Smooth muscle cell (in vitro differentiated cells): ENCODE results near the gene MIA3. TPM values are rescaled to one million over a fixed set of nuclear protein-coding genes. Genes with fewer than 3 reads are reported as not detected.

Source experiments
- DNase-seq: peaks from one replicate; lab custom pipeline; 2025; ENCODE audit not compliant: unreplicated experiment; lab: John Stamatoyannopoulos, UW
- H2AFZ ChIP-seq: fragments of 200-600 bp; sonication (generic); 2 replicates; pipeline ENCODE4 v1.6.0; 2016; ENCODE audit warnings: antibody characterized with exemption, low read depth, mild to moderate bottlenecking
- H3F3A ChIP-seq: fragments of 200-600 bp; sonication (generic); 2 replicates; pipeline ENCODE4 v1.6.0; 2017; ENCODE audit warnings: antibody characterized with exemption, low read depth
- H3K27ac ChIP-seq: fragments of 200-600 bp; sonication (generic); 2 replicates; pipeline ENCODE4 v1.5.1; 2016; ENCODE audit warnings: low read depth, mild to moderate bottlenecking
- H3K27me3 ChIP-seq: fragments of 200-600 bp; sonication (generic); 2 replicates; pipeline ENCODE4 v1.6.1; 2016; ENCODE audit warnings: low read depth, mild to moderate bottlenecking
- H3K36me3 ChIP-seq: fragments of 200-600 bp; sonication (generic); 2 replicates; pipeline ENCODE4 v1.5.1; 2016; ENCODE audit warnings: low read depth
- H3K4me1 ChIP-seq: fragments of 200-600 bp; sonication (generic); 2 replicates; pipeline ENCODE4 v1.5.1; 2016; ENCODE audit warnings: low read depth
- H3K4me2 ChIP-seq: fragments of 200-600 bp; sonication (generic); 2 replicates; pipeline ENCODE4 v1.6.0; 2016; ENCODE audit warnings: mild to moderate bottlenecking
- H3K4me3 ChIP-seq: fragments of 200-600 bp; sonication (generic); 2 replicates; pipeline ENCODE4 v1.5.1; 2016; ENCODE audit warnings: mild to moderate bottlenecking
- H3K79me2 ChIP-seq: fragments of 200-600 bp; sonication (generic); 2 replicates; pipeline ENCODE4 v1.6.0; 2016; ENCODE audit warnings: low read depth, mild to moderate bottlenecking
- H3K9ac ChIP-seq: fragments of 200-600 bp; sonication (generic); 2 replicates; pipeline ENCODE4 v1.6.0; 2016; ENCODE audit warnings: low read depth
- H3K9me3 ChIP-seq: fragments of 200-600 bp; sonication (generic); replicated peaks from 2 replicates; pipeline ENCODE4 v1.5.1; 2016; ENCODE audit warnings: low read depth
- H4K20me1 ChIP-seq: fragments of 200-600 bp; sonication (generic); 2 replicates; pipeline ENCODE4 v1.6.0; 2016; ENCODE audit warnings: low read depth
- WGBS: methylation state at CpG from one replicate; pipeline ENCODE4 v1.1.7; 2016; ENCODE audit warnings: low lambda C conversion rate; 5-methylcytosine and 5-hydroxymethylcytosine counted together
- polyA plus RNA-seq: library from polyadenylated mRNA; unstranded; fragments of >200 nt; fragmentation: Nextera tagmentation; extraction: Ambion mirVana; gene quantifications from 2 replicates; pipeline ENCODE4 v1.2.1, GENCODE V29; 2016
- total RNA-seq: library from RNA; depleted of rRNA; stranded (reverse); fragments of >200 nt; gene quantifications from 2 replicates; pipeline ENCODE4 v1.2.3, GENCODE V29; 2014
- TF ChIP-seq, protein P1 (sequence below): fragments of 200-600 bp; sonication (generic); IDR thresholded peaks from 2 replicates; pipeline ENCODE4 v1.5.1; 2017; ENCODE audit warnings: borderline replicate concordance, mild to moderate bottlenecking, antibody characterized with exemption; ENCODE audit not compliant: insufficient read depth, poor library complexity, severe bottlenecking

MIA3 gene
- total and polyA plus RNA-seq, 2 experiments from 2014 or later: 56.8 to 64.0 TPM

DNA sequence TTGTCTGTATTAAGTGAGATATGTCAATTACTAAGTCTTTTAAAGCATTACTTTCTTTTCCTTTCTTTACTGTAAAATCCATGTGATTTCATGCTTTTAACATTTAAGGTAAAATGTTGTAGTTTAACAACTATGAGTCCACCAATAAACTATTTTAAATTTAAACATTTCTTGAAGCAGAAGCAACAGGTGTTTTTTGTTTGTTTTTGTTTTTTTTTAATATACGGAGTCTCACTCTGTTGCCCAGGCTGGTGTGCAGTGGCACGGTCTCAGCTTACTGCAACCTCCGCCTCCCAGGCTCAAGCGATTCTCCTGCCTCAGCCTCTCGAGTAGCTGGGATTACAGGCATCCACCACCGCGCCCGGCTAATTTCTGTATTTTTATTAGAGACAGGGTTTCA, 78.8 kb downstream of the MIA3 start:
- Histone ChIP-seq H3K79me2 (peaks cover 47% of the 10 kb centered on the region), H3K36me3 (peaks cover 16% of the 10 kb centered on the region), H3K9me3 (no peaks in the 10 kb centered on the region), H3K4me3 (no peak overlapping the region), H2AFZ (no peak overlapping the region), H3K4me2 (no peak overlapping the region), H3K4me1 (no peaks in the 10 kb centered on the region), H4K20me1 (peaks cover 41% of the 10 kb centered on the region), H3K27me3 (no peaks in the 10 kb centered on the region), H3K27ac (no peak overlapping the region), H3F3A (no peaks in the 10 kb centered on the region), H3K9ac (no peak overlapping the region)
- no peak for DNase-seq
- TF ChIP-seq, protein P1, sequence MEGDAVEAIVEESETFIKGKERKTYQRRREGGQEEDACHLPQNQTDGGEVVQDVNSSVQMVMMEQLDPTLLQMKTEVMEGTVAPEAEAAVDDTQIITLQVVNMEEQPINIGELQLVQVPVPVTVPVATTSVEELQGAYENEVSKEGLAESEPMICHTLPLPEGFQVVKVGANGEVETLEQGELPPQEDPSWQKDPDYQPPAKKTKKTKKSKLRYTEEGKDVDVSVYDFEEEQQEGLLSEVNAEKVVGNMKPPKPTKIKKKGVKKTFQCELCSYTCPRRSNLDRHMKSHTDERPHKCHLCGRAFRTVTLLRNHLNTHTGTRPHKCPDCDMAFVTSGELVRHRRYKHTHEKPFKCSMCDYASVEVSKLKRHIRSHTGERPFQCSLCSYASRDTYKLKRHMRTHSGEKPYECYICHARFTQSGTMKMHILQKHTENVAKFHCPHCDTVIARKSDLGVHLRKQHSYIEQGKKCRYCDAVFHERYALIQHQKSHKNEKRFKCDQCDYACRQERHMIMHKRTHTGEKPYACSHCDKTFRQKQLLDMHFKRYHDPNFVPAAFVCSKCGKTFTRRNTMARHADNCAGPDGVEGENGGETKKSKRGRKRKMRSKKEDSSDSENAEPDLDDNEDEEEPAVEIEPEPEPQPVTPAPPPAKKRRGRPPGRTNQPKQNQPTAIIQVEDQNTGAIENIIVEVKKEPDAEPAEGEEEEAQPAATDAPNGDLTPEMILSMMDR: no peak
- WGBS: 97% methylated on average over 8 of the region's 8 CpGs

DNA sequence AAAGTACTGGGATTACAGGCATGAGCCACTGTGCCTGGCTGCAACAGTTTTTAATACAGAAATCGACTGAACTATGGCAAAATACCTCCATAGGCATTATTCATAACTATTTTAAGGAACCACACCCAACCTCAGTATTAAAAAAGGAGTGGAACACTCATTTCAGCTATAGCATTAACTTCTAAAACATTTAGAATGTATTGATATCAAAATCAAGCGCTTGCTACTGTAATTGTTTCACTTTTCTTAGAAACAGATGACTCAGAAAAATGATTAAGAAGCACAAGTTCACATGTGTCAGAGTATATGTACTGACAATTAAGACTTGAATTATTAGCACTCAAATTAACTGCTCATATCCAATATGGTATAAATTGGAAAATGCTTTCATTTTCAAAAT, 79.3 kb downstream of the MIA3 start:
- H4K20me1 ChIP-seq: peaks cover 41% of the 10 kb centered on the region
- H3K4me3 ChIP-seq: no peak overlapping the region
- H3K27ac ChIP-seq: no peak overlapping the region
- TF ChIP-seq, protein P1: no peak
- H3K4me2 ChIP-seq: no peak overlapping the region
- WGBS: 98% methylated on average over 2 of the region's 2 CpGs
- H3K9ac ChIP-seq: no peak overlapping the region
- no peaks in the 10 kb centered on the region for H3K4me1 ChIP-seq
- H3K27me3 ChIP-seq: no peaks in the 10 kb centered on the region
- H3K36me3 ChIP-seq: peaks cover 16% of the 10 kb centered on the region
- DNase-seq: no peak
- H2AFZ ChIP-seq: no peak overlapping the region
- H3K79me2 ChIP-seq: peaks cover 43% of the 10 kb centered on the region
- H3K9me3 ChIP-seq: no peaks in the 10 kb centered on the region
- H3F3A ChIP-seq: no peaks in the 10 kb centered on the region

DNA sequence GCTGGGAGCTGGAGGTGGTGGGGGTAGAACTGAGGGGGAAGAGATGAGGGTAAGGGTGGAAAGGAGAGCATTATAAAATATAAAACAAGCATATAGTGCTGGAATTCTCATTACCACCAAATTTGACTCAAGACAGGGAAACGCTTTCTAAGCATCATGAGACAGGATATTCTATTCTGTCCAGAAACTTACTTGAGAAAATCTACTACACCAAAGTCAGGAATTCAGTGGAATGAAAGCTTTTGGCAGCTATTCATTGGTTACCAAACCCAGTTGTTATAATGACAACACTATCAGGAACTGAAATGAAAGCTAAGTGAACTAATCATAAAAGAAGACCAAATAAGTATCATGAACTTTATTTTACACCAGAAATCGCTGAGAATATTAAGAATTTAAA, 79.9 kb downstream of the MIA3 start:
- DNase-seq: no peak
- H3K27me3 ChIP-seq: no peaks in the 10 kb centered on the region
- no peaks in the 10 kb centered on the region for H3F3A ChIP-seq
- TF ChIP-seq, protein P1: no peak
- peaks cover 45% of the 10 kb centered on the region for H3K79me2 ChIP-seq
- no peak overlapping the region for H3K9ac ChIP-seq
- WGBS: 97% methylated on average over 2 of the region's 2 CpGs
- H3K4me2 ChIP-seq: no peak overlapping the region
- peaks cover 45% of the 10 kb centered on the region for H4K20me1 ChIP-seq
- H2AFZ ChIP-seq: no peak overlapping the region
- H3K36me3 ChIP-seq: peaks cover 22% of the 10 kb centered on the region
- no peaks in the 10 kb centered on the region for H3K9me3 ChIP-seq
- no peak overlapping the region for H3K27ac ChIP-seq
- no peaks in the 10 kb centered on the region for H3K4me1 ChIP-seq
- H3K4me3 ChIP-seq: no peak overlapping the region

DNA sequence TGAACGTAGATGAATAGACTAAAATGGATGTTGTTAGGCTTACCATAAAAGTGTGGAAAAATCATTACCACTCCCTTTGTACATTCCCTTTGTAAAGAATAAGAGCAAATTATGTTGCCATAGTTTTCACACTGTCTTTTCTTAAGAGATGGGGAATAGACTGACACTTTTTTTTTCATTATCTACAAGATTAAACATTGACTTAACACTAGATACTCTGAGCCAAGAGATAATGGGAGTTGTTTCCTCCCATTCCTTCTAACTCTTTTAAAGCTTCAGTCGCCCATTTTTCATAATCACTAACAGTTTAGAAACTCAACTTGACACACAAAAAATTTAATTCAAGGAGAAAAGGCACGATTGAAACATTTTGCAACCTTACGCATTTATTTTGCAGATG, 84.3 kb downstream of the MIA3 start:
- H3F3A ChIP-seq: no peaks in the 10 kb centered on the region
- H3K79me2 ChIP-seq: peaks cover 60% of the 10 kb centered on the region
- H3K4me2 ChIP-seq: no peak overlapping the region

More for the DNA sequence above, 84.3 kb downstream of the MIA3 start:
- Histone ChIP-seq H3K36me3 (peaks cover 14% of the 10 kb centered on the region), H3K27me3 (no peaks in the 10 kb centered on the region), H4K20me1 (peaks cover 34% of the 10 kb centered on the region), H2AFZ (no peak overlapping the region), H3K4me1 (no peaks in the 10 kb centered on the region), H3K9ac (no peak overlapping the region), H3K4me3 (no peak overlapping the region), H3K9me3 (no peaks in the 10 kb centered on the region), H3K27ac (no peak overlapping the region)
- TF ChIP-seq, protein P1: no peak
- 95% methylated on average over 4 of the region's 4 CpGs for WGBS
- no peak for DNase-seq
